ENCODE data around the gene ATCAY. TPM values are rescaled to one million over a fixed set of nuclear protein-coding genes. Genes with fewer than 3 reads are reported as not detected.

ATCAY gene, protein sequence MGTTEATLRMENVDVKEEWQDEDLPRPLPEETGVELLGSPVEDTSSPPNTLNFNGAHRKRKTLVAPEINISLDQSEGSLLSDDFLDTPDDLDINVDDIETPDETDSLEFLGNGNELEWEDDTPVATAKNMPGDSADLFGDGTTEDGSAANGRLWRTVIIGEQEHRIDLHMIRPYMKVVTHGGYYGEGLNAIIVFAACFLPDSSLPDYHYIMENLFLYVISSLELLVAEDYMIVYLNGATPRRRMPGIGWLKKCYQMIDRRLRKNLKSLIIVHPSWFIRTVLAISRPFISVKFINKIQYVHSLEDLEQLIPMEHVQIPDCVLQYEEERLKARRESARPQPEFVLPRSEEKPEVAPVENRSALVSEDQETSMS
- total RNA-seq, result not detected in 2 replicates

GRCh38 chr19:3880471-3881271 is at the start of gene ATCAY:
Gene ATCAY (plus strand): TSS chr19:3880685. CDS start chr19:3885768, 5,083 bp downstream.

GRCh38 chr19:3868770-3869456 is 11.6 kb upstream of the ATCAY start, which contains the start of gene ZFR2:
Gene ZFR2 (minus strand): TSS chr19:3869038. CDS start chr19:3869017, 21 bp downstream.

GRCh38 chr19:3932931-3933810 is 52.7 kb downstream of the ATCAY start, which contains the start of gene NMRK2:
Gene NMRK2 (plus strand): TSS chr19:3933069. CDS start chr19:3933672, 603 bp downstream.

DNA sequence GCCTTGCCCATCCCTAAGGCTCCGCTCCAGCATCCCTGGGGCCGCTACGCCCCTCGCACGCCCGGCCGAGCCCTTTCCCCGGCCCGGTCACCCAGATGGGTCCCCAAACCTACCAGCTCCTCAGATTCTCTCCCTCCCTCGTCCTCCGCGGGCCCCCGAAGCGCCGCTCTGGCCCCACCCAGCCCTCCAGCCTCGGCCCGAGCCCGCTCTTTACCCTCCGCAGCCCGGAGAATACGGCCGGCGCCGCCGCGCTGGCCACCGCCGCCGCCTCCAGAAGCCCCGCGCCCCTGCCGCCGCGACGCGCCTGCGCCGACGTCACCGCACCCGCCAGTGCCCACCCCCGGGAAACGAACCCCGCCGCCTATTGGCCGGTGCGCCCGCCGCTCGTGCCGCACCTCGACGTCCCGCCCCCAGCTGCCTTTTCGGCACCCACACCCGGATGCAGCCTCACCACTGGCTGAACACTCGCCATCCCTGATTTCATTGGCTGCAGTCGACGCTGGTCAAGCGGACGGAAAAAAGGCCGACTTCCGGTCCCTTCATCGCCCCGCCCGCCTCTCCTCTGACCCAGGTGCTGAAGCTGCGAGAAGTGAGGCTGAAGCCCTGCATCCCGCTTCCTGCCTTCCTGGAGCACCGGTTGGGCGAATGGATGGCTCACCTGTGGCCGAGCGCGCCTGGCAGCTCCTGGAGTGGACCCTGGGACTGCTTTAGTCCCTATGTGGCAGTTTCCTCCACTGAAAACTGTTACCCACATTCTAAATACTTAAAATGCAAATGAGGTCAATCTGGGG is 90.5 kb downstream of the ATCAY start, which contains the start of gene DAPK3:
Gene DAPK3 (minus strand): TSS at position 292 of the 791 bp plus-strand sequence. CDS start 1,364 bp downstream, outside the sequence.

Other genes with a start within 250 kb of the ATCAY start
- 38.9 and 62.7 TPM in 2 replicates for gene PIP5K1C, start 180.2 kb upstream of the ATCAY start, total RNA-seq
- gene TJP3, start 172.3 kb upstream of the ATCAY start, total RNA-seq, result not detected in 2 replicates
- 26.5 and 27.6 TPM in 2 replicates for gene APBA3, start 119.0 kb upstream of the ATCAY start, total RNA-seq
- 13.4 and 36.8 TPM in 2 replicates for gene MRPL54, start 118.0 kb upstream of the ATCAY start, total RNA-seq
- gene RAX2, start 108.5 kb upstream of the ATCAY start, total RNA-seq, result not detected in 2 replicates
- not detected in 2 replicates for gene MATK, start 94.3 kb upstream of the ATCAY start, total RNA-seq
- gene ZFR2, start 11.6 kb upstream of the ATCAY start, total RNA-seq, result not detected in 2 replicates
- gene NMRK2, start 52.4 kb downstream of the ATCAY start, total RNA-seq, result not detected in 2 replicates
- gene DAPK3, start 90.4 kb downstream of the ATCAY start, total RNA-seq, result 169 and 182 TPM in 2 replicates
- 3,552 and 3,788 TPM in 2 replicates for gene EEF2, start 104.8 kb downstream of the ATCAY start, total RNA-seq
- 8.3 and 12.3 TPM in 2 replicates for gene PIAS4, start 127.1 kb downstream of the ATCAY start, total RNA-seq
- 21.1 and 36.2 TPM in 2 replicates for gene ZBTB7A, start 186.2 kb downstream of the ATCAY start, total RNA-seq
- 111 and 139 TPM in 2 replicates for gene MAP2K2, start 243.4 kb downstream of the ATCAY start, total RNA-seq